Tongue (tissue), 2 donors: ENCODE results near the gene ZNF775. TPM values are rescaled to one million over a fixed set of nuclear protein-coding genes. Genes with fewer than 3 reads are reported as not detected.

Source experiments
- DNase-seq: peaks from one replicate; pipeline ENCODE4 v3.0.0-alpha.2; 2015
- total RNA-seq: library from RNA; depleted of rRNA; stranded (reverse); fragments of >200 nt; gene quantifications from one replicate; pipeline ENCODE4 v1.2.3, GENCODE V29; 2014

The ZNF775 gene
- total RNA-seq, 1 donor from 2014 or later = 17.1 TPM

GRCh38 chr7:150441524-150441923 is 62.4 kb downstream of the ZNF775 start:
- DNase-seq = no peak

DNA sequence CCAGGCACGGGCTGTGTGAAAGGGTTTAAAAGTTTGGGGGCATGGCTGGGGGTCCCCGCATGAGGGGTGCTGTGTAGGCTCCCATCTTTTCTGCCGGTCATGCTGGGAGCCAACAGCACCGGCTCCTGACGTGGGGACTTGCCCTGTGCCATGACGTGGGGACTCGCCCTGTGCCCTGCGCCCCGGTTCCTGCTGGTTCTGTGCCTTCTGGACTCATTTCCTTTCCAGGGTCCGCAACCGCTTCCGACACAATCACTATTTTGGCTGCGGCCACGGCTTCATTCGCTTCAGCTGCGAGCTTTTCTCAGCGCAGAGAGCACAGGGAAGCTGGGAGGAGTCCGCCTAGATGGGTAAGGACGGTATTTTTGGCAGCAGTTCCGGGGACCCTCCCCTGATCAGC is 63.7 kb downstream of the ZNF775 start:
- DNase-seq = no peak

- DNase-seq = no peak
Measured at GRCh38 chr7:150443793-150444540, 64.8 kb downstream of the ZNF775 start.

- DNase-seq = peak; percentile 26
Measured at GRCh38 chr7:150444674-150445365, 65.7 kb downstream of the ZNF775 start.

- no peak for DNase-seq
Measured at GRCh38 chr7:150446288-150446938, 67.3 kb downstream of the ZNF775 start.

Other genes starting within 250 kb of the ZNF775 start
- gene LRRC61, start 56.0 kb upstream of the ZNF775 start, total RNA-seq = 6.3 TPM
- 12.1 TPM for gene ACTR3C, start 55.8 kb upstream of the ZNF775 start, total RNA-seq
- 35.5 TPM for gene RARRES2, start 37.7 kb upstream of the ZNF775 start, total RNA-seq
- gene REPIN1, start 10.5 kb upstream of the ZNF775 start, total RNA-seq = 76.1 TPM
- gene GIMAP8, start 71.3 kb downstream of the ZNF775 start, total RNA-seq = 12.2 TPM
- 8.2 TPM for gene GIMAP7, start 135.5 kb downstream of the ZNF775 start, total RNA-seq
- gene GIMAP4, start 188.1 kb downstream of the ZNF775 start, total RNA-seq = 42.2 TPM